ENCODE measurements around the gene PLAAT2. TPM values are rescaled to one million over a fixed set of nuclear protein-coding genes. Genes with fewer than 3 reads are reported as not detected.
A peak's percentile ranks its signal among the peaks of the same experiment; 100 is the strongest.

PLAAT2 gene
- total RNA-seq, 1 experiment from 2014 or later = 7.3 TPM

GRCh38 chr11:63508745-63509144 is 54.4 kb downstream of the PLAAT2 start:
- Mint-ChIP-seq H3K9me3 (ENCODE audit: low read depth, unreplicated experiment) (no peaks in the 10 kb centered on the region), H3K27ac (ENCODE audit: unreplicated experiment) (no peak overlapping the region), H3K4me3 (ENCODE audit: low read depth, unreplicated experiment) (no peak overlapping the region), H3K36me3 (ENCODE audit: insufficient read depth, unreplicated experiment) (no peaks in the 10 kb centered on the region), H3K27me3 (ENCODE audit: unreplicated experiment) (no peaks in the 10 kb centered on the region), H3K4me1 (ENCODE audit: low read depth, unreplicated experiment) (peaks cover 28% of the 10 kb centered on the region)
- no TSS peak for BruUV-seq (replicated peaks)
- DNase-seq = no peak
- no peak for TF ChIP-seq CTCF (IDR thresholded peaks at IDR 0.05; ENCODE audit: unreplicated experiment)
- CTCF ChIA-PET = interaction anchor here (0.6 to 1.9 kb wide), 8 partner anchors 14 to 127 kb away, joined by 3 to 10 read pairs (median 4); partner anchors contain the start of gene PLAAT4
- intact Hi-C loops (cut with micrococcal nuclease; ENCODE audit: unreplicated experiment) = loop anchor here (1.0 kb wide), 1 partner anchor 29 kb away; no protein-coding TSS in a partner anchor

- Mint-ChIP-seq H3K36me3 (ENCODE audit: insufficient read depth, unreplicated experiment) (no peaks in the 10 kb centered on the region), H3K4me3 (ENCODE audit: low read depth, unreplicated experiment) (no peak overlapping the region), H3K27ac (ENCODE audit: unreplicated experiment) (no peak overlapping the region), H3K27me3 (ENCODE audit: unreplicated experiment) (no peaks in the 10 kb centered on the region), H3K9me3 (ENCODE audit: low read depth, unreplicated experiment) (no peaks in the 10 kb centered on the region), H3K4me1 (ENCODE audit: low read depth, unreplicated experiment) (peaks cover 32% of the 10 kb centered on the region)
- no TSS peak for BruUV-seq (replicated peaks)
- intact Hi-C loops (cut with micrococcal nuclease; ENCODE audit: unreplicated experiment) = loop anchor here (1.0 kb wide), 1 partner anchor 29 kb away; no protein-coding TSS in a partner anchor
- DNase-seq = peak; percentile 72
- CTCF ChIA-PET = interaction anchor here (0.6 to 1.9 kb wide), 13 partner anchors 14 to 602 kb away, joined by 3 to 10 read pairs (median 4); partner anchors contain the start of gene PLAAT4
- TF ChIP-seq CTCF (IDR thresholded peaks at IDR 0.05; ENCODE audit: unreplicated experiment) = peak; percentile 14
Measured at GRCh38 chr11:63508009-63508408, 55.2 kb downstream of the PLAAT2 start.

- no peak overlapping the region for H3K4me3 Mint-ChIP-seq (ENCODE audit: low read depth, unreplicated experiment)
- peaks cover 37% of the 10 kb centered on the region for H3K4me1 Mint-ChIP-seq (ENCODE audit: low read depth, unreplicated experiment)
- no peaks in the 10 kb centered on the region for H3K36me3 Mint-ChIP-seq (ENCODE audit: insufficient read depth, unreplicated experiment)
- intact Hi-C loops (cut with micrococcal nuclease; ENCODE audit: unreplicated experiment) = no loop called here
- no peaks in the 10 kb centered on the region for H3K9me3 Mint-ChIP-seq (ENCODE audit: low read depth, unreplicated experiment)
- BruUV-seq (replicated peaks) = no TSS peak
- no peak for TF ChIP-seq CTCF (IDR thresholded peaks at IDR 0.05; ENCODE audit: unreplicated experiment)
- CTCF ChIA-PET = interaction anchor here (0.6 to 1.6 kb wide), 8 partner anchors 16 to 602 kb away, joined by 3 to 10 read pairs (median 4); no protein-coding TSS in a partner anchor
- no peak for DNase-seq
- H3K27ac Mint-ChIP-seq (ENCODE audit: unreplicated experiment) = no peak overlapping the region
- H3K27me3 Mint-ChIP-seq (ENCODE audit: unreplicated experiment) = no peaks in the 10 kb centered on the region
Measured at GRCh38 chr11:63507511-63507910, 55.7 kb downstream of the PLAAT2 start.

GRCh38 chr11:63506876-63507275 is 56.3 kb downstream of the PLAAT2 start:
- peaks cover 38% of the 10 kb centered on the region for H3K4me1 Mint-ChIP-seq (ENCODE audit: low read depth, unreplicated experiment)
- no peaks in the 10 kb centered on the region for H3K27me3 Mint-ChIP-seq (ENCODE audit: unreplicated experiment)
- CTCF ChIA-PET = interaction anchor here (0.5 to 1.6 kb wide), 2 partner anchors 124 to 129 kb away, joined by 4 to 5 read pairs; no protein-coding TSS in a partner anchor
- no peaks in the 10 kb centered on the region for H3K36me3 Mint-ChIP-seq (ENCODE audit: insufficient read depth, unreplicated experiment)
- intact Hi-C loops (cut with micrococcal nuclease; ENCODE audit: unreplicated experiment) = no loop called here
- no peak overlapping the region for H3K27ac Mint-ChIP-seq (ENCODE audit: unreplicated experiment)
- no peaks in the 10 kb centered on the region for H3K9me3 Mint-ChIP-seq (ENCODE audit: low read depth, unreplicated experiment)
- TF ChIP-seq CTCF (IDR thresholded peaks at IDR 0.05; ENCODE audit: unreplicated experiment) = no peak
- no peak overlapping the region for H3K4me3 Mint-ChIP-seq (ENCODE audit: low read depth, unreplicated experiment)
- no TSS peak for BruUV-seq (replicated peaks)
- DNase-seq = no peak
